ENCODE measurements around the gene TLE5.

DNA sequence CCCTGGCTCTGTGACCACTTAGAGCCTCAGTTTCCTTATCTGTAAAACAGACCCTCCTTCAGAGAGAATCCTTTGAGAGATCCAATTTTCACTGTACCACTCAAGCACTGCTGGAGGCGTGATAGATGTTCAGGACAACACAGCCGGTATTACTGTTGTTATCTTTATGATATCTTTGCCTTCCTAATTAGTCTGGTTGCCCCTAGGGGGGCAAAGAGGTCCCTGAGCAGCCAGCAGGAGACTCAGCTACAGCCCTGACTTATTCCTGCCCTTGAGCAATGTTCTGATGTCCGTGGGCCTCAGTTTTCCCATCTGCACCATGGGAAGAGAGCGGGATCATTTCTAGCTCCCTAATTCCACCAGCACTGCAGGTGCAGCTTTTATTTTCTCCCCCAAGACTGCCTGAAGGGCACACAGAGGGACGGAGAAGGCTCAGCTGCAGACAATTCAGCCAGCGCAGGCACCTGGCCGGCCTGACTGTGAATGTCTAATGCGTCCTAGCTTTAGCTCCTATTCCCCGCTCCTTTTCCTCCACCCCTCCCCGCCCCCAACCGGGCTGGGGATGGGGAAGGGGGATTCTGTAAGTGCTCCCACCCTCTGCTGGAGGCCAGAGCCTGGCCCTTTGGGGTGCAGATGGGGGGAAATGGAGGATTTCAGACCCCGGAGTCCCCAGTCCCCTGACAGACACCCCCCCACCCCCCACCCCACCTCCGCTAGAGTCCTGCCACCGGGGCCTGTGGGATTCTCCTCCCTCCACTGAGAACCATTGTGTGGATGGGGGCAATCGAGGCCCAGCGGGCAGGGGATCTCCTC lies 16.2 kb downstream of the TLE5 start:
- TF ChIP-seq POLR2A (IDR thresholded peaks at IDR 0.05) = no peak
- TF ChIP-seq, protein P1, sequence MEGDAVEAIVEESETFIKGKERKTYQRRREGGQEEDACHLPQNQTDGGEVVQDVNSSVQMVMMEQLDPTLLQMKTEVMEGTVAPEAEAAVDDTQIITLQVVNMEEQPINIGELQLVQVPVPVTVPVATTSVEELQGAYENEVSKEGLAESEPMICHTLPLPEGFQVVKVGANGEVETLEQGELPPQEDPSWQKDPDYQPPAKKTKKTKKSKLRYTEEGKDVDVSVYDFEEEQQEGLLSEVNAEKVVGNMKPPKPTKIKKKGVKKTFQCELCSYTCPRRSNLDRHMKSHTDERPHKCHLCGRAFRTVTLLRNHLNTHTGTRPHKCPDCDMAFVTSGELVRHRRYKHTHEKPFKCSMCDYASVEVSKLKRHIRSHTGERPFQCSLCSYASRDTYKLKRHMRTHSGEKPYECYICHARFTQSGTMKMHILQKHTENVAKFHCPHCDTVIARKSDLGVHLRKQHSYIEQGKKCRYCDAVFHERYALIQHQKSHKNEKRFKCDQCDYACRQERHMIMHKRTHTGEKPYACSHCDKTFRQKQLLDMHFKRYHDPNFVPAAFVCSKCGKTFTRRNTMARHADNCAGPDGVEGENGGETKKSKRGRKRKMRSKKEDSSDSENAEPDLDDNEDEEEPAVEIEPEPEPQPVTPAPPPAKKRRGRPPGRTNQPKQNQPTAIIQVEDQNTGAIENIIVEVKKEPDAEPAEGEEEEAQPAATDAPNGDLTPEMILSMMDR (IDR thresholded peaks at IDR 0.05) = no peak
